NCI-H128 (cell line): ENCODE measurements around the gene TULP4.
"Not testable (repeated sequence)": the region's sequence is repeated elsewhere in the genome, so short reads cannot be mapped to it uniquely, and the experiment has no call there.

Experiments used
- DNase-seq: peaks from one replicate; lab custom pipeline; 2025; ENCODE audit not compliant: unreplicated experiment; lab: John Stamatoyannopoulos, UW

Gene TULP4

DNA sequence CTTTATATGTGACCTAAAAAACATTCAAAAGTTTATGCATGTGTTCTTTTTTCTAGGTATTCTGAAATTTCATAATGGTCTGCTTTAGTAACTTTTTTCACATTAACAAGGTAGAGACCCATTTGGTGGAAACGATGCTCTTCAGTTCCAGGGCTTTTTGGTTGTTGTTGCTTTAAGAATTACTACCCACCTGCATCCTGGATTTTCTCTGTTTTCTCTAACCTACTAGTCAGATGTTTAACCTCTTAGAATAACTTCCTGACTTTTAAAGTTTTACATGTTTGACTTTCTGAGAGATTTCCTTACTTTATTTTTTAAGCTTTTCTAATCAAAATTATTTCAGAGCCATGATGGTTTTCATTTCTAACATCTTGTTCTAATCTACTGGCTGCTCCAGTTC is 14.9 kb downstream of the TULP4 start:
- DNase-seq, result no peak

DNA sequence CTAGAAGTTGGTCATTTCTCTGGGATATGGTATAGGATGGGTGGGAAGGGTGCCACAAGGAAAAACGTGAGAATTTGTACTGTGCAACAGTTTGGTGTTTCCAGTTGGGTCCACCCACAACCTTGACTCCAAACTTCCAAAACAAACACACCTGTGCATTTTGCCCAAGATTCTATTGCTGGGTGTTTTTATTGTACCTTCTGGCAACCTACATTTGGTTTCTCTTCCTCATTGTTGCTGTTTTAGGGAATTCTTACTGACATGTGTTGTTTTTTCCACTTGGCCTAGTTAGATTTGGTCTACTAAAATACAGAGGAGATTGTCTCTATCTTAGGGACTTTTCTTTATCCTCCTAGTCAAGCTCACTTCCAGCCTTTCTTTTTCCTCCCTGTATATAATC is 16.7 kb downstream of the TULP4 start:
- no peak for DNase-seq

DNA sequence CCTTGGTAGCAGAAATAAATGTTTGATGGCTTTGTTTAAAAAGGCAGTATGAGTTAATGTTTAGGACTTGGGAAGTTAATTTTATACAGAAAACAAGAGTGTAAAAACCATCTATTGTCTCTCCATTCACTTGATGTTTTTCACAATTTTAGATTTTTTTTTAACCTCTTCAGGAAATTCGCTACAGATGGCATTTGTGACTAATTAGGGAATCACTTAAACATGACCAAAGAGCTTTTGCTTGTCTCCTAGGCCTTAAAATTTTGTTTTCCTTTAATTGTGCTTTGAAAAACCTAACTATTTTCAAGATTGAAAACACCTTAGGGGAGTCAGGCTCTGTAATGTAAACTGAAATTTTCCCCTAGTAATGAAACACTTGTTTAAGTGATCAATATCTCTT is 17.3 kb downstream of the TULP4 start:
- no peak for DNase-seq

DNA sequence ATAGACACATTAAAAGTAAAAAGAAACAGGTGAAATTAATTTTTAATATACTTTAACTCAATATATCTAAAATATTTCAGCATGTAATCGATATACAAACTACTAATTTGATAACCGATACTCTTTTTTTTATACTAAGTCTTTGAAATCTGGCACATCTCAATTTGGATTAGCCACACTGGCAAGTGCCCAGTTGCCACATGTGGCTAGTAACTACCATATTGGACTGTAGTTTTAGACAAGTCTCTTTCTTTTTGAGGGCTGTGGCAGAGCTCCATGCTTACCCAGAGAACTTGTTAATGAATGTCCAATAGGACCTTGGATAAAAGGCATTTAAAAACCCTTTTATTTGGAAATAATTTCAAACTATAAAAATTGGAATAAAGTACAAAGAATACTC is 17.8 kb downstream of the TULP4 start:
- DNase-seq, result no peak

DNA sequence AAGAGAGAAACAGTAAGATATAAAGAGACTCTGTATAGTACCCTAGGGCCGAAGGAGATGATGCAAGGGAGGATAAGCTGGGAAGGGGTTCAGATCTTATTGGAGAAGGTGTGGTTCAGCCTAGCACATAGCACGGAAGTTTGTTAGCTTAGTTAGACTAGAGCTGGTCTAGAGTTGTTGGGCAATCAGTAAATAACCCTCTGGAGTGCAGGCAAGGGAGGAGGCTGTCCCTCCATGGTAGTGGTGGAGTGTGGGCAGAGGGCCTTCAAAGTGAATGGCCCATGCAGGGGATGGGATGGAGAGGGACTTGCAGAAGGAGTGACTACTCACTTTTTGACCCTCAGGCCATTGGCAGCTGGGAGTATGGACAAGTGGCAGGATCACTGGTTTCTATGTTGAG is 20.0 kb downstream of the TULP4 start:
- no peak for DNase-seq

DNA sequence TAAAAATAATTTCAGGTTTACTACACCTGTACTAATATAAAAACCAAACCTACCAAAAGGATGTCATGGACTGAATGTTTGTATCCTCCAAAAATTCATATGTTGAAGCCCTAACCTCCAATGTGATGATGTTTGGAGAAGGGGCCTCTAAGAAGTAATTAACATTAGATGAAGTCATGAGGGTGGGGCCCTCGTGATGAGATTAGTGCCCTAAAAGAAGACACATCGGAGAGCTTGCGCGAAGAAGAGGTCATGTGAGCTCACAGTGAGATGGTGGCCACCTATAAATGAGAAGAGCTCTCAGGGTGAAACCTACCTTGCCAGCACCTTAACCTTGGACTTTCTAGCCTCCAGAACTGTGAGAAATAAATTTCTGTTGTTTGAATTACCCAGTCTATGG is 20.8 kb downstream of the TULP4 start:
- DNase-seq, result no peak

DNA sequence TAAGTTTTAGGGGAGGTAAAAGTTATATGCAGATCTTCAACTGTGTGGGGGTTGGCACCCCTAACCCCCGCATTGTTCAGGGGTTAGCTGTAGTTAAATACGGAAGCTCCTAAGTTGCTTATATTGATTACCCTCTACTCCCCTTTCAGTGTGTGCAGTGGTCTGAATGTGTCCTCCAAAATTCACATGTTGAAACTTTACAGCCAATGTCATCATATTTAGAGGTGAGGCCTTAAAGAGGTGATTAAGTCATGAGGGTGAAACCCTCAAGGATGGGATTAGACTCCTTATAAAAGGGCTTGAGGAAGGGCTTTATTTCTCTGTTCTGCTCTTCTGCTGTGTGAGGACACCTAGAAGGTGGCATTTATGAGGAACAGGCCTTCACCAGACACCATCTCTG is 22.3 kb downstream of the TULP4 start:
- DNase-seq, result no peak

DNA sequence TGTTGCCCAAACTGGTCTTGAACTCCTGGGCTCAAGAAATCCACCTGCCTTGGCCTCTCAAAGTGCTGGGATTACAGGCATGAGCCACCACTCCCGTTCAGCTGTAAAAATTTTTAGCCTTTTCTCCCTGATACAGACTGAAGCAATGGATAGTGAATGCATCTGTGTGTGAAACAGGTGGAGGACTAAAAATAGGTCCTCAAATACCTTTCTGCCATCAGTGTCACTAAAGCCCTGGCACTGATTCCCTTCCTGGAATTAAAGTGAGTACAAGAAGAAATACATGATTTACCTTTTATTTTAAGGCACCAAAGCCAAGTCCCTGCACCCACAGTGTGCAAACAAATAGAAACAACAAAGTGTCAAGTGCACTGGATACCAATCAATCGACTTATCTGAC is 25.1 kb downstream of the TULP4 start:
- DNase-seq, result no peak

DNA sequence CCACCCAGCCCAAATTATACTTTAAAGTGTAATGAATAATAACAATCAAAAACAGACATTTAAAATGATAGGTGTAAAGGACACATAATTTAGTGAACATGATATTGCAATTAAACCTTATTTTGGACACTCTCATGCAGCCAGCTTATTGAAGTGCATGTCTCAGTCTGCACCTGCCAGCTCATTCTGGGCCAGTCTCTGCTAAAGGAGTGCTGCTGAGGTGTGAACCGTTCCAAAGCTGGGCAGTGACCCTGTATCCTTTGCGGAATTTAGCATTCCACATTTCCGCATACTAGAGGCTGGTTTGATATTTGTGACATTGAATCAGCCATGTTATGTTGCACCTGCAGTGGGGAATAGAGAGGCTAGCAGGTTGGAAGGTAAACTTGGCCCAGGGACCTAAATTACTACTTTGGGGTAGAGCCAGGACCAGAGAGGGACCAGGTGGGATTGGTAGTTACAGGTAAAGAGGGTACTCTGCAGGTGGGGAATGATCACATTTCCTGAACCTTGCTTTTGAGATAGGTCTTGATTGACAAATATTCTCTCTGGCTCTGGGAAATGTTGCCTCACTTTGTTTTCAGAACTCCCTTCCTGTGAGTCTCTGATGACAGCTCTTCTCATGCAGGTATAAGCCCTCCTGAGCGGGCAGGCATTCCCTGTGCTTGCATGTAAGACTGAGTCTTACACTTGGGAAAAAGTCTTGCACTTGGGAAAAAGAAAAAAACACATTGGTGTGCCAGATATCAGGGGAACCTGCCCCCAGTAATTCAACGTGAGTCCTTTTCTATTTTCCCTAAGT is 26.2 kb downstream of the TULP4 start:
- no peak for DNase-seq

DNA sequence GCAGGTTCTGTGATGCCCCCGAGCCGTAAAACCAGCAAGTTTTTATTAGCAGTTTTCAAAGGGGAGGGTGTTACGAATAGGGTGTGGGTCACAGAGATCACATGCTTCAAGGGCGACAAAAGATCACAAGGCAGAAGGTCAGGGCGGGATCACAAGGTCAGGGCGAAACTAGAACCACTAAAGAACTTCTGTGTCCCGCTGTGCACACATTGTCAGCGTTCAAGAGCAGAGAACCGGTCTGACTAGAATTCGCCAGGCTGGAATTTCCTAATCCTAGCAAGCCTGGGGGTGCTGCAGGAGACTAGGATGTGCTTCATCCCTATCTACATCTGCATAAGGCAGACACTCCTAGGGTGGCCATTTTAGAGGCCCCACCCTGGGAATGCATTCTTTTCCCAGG is 26.9 kb downstream of the TULP4 start:
- DNase-seq, result not testable (repeated sequence)

DNA sequence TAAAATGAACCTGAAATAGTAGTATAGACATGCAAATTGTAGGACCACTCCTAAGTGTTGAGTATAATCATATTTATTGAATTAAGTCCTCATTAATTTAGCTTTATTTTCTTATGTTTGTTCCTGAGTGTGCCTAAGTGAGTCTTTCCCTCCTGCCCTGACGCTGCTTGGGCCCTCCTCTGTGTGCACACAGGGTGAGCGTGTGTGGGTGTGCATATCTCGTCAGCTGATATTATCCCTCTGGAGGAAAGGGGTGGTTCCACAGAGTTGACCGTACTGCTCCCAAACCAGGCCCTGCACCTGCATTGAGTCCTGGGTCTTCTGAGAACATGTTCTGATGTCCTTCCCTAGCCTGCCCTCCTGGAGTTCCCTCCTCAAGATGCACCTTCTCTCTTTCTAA is 28.0 kb downstream of the TULP4 start:
- DNase-seq, result no peak

DNA sequence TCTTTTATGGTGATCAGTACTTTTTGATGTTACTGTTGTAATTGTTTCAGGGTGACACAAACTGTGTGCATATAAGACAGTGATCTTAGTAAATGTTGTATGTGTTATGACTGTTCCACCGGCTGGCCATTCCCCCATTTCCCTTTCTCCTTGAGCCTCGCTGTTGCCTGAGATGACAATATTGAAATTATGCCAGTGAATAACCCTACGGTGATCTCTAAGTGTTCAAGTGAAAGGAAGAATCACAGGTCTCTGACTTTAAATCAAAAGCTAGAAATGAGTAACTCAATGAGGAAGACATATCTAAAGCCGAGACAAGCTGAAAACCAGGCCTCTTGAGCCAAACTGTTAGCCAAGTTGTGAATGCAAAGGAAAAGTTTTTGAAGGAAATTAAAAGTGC is 32.3 kb downstream of the TULP4 start:
- DNase-seq, result no peak

DNA sequence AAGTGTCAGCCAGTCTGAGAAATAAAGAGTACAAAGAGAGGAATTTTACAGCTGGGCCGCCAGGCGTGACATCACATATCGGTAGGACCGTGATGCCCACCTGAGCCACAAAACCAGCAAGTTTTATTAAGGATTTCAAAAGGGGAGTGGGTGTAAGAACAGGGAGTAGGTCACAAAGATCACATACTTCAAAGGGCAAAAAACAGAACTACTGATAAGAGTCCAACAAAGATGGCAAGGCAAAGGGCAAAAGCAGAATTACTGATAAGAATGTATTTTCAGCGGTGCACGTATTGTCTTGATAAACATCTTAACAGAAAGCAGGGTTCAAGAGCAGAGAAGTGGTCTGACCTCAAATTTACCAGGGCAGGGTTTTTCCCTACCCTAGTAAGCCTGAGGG is 33.2 kb downstream of the TULP4 start:
- DNase-seq, result not testable (repeated sequence)

DNA sequence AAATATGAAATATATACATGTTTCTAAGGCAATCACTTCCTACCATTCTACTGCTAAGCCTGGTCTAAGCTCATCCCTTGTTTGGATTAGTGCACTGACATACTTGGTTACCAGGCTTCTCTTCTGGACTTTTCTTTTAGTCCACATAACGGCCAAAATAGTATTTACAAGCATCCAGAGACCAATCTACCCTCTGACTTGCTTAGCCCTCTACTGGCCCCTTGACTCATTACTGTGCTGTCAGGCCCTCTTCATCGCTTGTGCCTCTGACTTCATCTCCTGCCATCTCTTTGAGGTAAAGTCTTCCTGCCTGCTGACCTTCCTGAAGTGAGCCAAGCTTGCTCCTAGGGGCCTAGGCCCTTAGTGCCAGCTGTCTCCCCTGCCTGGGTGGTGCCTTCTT is 35.1 kb downstream of the TULP4 start:
- DNase-seq, result no peak

DNA sequence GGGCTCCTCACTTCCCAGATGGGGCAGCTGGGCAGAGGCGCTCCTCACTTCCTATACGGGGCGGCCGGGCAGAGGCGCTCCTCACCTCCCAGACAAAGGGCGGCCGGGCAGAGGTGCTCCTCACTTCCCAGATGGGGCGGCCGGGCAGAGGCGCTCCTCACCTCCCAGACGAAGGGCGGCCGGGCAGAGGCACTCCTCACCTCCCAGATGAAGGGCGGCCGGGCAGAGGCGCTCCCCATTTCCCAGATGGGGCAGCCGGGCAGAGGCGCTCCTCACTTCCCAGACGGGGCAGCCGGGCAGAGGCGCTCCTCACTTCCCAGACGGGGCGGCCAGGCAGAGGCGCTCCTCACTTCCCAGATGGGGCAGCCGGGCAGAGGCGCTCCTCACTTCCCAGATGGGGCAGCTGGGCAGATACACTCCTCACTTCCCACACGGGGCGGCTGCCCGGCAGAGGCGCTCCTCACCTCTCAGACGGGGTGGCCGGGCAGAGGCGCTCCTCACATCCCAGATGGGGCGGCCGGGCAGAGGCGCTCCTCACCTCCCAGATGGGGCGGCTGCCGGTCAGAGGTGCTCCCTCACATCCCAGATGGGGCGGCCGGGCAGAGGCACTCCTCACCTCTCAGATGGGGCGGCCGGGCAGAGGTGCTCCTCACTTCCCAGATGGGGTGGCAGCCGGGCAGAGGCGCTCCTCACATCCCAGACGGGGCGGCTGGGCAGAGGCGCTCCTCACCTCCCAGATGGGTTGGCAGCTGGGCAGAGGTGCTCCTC is 36.7 kb downstream of the TULP4 start:
- not testable (repeated sequence) for DNase-seq

DNA sequence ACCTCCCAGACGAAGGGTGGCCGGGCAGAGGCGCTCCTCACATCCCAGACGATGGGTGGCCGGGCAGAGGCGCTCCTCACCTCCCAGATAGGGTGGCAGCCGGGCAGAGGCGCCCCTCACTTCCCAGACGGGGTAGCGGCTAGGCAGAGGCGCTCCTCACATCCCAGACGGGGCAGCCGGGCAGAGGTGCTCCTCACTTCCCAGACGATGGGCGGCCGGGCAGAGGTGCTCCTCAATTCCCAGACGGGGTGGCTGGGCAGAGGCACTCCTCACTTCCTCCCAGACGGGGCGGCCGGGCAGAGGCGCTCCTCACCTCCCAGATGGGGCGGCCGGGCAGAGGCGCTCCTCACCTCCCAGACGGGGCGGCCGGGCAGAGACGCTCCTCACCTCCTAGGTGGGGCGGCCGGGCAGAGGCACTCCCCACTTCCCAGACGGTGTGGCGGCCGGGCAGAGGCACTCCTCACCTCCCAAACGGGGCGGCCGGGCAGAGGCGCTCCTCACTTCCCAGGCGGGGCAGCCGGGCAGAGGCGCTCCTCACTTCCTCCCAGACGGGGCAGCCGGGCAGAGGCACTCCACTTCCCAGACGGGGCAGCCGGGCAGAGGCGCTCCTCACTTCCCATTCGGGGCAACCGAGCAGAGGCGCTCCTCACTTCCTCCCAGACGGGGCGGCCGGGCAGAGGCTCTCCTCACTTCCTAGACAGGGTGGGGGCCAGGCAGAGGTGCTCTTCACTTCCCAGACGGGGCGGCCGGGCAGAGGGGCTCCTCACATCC is 37.4 kb downstream of the TULP4 start:
- not testable (repeated sequence) for DNase-seq

DNA sequence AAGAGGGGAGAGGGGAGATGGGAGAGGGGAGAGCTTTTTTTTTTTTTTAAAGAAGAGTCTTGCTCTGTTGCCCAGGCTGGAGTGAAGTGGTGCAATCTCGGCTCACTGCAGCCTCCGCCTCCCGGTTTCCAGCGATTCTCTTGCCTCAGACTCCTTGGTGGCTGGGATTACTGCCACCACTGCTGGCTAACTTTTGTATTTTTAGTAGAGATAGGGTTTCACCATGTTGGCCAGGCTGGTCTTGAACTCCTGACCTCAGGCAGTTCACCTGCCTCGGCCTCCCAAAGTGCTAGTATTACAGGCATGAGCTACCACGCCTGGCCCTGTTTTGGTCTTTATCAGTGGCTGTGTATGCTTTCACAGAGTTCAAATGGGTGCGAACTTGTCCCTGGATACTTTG is 38.5 kb downstream of the TULP4 start:
- DNase-seq, result not testable (repeated sequence)

DNA sequence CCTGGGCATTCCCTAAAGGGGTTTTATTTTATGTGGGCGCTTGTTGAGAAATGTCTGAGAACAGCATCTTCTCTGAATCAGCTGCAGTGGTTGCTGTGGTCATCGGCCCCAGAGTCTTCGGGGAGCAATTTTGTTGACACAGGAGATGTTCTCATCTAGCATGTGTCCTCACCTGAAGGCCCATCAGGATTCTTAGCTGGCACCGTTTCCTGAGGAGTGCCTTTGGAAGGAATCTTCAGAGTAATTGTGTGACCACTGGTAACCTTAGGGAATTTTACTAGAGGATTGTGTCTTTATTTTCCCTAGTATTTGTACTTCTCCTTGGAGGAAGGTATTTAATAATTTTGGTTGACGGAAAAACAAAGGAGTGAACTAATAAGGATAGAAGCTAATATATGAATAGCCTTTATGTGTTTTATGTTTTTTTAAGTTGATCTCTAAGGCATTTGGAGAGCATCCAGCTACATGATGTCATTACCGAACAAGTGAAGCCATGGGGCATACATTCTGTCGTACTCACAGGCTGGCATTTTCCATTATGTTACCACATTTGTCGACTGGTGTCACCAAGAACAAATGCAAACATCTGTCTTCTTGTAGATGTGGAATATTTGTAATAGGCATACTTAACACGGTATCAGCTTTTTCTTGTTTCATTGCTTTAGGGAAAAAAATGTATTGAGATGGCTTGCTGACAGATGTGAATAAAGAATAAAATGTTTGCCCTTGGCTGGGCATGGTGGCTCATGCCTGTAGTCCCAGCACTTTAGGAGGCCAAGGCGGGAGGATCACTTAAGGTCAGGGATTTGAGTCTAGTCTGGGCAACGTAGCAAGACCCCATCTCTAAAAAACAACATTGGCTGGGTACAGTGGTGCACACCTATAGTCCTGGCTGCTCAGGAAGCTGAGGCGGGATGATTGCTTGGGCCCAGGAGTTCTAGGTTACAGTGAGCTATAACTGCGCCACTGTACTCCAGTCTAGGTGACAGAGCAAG is 41.9 kb downstream of the TULP4 start:
- DNase-seq, result no peak

DNA sequence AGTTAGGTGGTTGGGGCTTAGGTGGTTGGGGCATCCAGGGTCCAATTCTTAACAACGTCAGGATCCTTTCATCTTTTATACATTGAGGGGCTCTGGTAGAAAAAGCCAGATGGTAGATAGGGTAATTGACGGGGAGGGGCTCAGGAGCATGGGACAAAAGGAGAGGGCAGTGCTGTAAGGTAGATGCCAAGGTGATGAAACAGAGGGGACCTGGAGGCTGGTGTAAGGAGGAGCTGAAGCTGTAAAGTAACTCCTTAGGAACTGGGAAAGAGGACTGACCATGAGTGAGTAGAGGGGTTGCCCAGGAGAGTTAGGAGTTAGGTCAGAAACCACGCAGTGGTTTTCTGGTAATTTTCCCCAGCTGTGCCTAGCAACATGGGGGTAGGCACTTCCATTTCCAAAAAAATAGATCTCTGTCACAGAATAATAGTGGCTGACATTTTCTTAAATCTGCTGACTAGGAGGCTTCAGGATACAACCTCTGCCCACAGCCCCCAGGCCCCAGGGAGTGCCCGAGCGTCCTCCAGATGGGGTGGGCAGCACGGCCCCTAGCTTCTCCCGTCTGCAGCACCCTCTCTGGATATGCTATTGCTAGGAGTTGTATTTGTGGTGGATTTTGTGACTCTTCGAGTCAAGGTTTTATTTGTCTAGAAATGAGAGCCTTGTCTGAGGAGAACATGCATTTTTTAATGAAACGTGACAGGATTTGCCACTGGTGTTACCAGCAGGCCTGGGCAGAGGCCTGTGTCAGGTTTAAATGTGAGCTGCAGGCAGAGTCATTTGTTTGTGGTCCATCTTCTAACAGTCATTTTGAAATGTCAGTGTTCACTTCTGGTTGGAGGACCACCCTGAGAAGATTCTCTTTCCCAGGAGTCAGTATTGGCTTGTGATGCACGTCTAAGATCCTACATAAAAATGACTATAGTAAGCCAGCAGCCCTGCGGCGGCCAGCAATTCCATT is 44.6 kb downstream of the TULP4 start:
- no peak for DNase-seq
